HUES48 (cell line): ENCODE results near the gene ZNF92.
"Not testable (repeated sequence)": the region's sequence is repeated elsewhere in the genome, so short reads cannot be mapped to it uniquely, and the experiment has no call there.

Experiments
- H3K27ac ChIP-seq: one replicate; pipeline ENCODE4 v1.7.0; 2013; ENCODE audit warnings: low read depth, low read length, inconsistent platforms
- H3K27me3 ChIP-seq: 2 replicates; pipeline ENCODE4 v1.6.1; 2013; ENCODE audit warnings: mild to moderate bottlenecking, low read length; ENCODE audit not compliant: control insufficient read depth, insufficient read depth
- H3K36me3 ChIP-seq: 2 replicates; pipeline ENCODE4 v1.6.1; 2013; ENCODE audit warnings: low read length; ENCODE audit not compliant: control insufficient read depth, insufficient read depth
- H3K4me1 ChIP-seq: 2 replicates; pipeline ENCODE4 v1.6.1; 2013; ENCODE audit warnings: mild to moderate bottlenecking, low read length; ENCODE audit not compliant: control insufficient read depth, insufficient read depth
- H3K4me3 ChIP-seq: 2 replicates; pipeline ENCODE4 v1.5.1; 2013; ENCODE audit warnings: mild to moderate bottlenecking, low read depth, low read length
- H3K9ac ChIP-seq: 2 replicates; pipeline ENCODE4 v1.6.1; 2013; ENCODE audit warnings: mild to moderate bottlenecking, low read depth, low read length, moderate library complexity
- H3K9me3 ChIP-seq: 2 replicates; pipeline ENCODE4 v1.6.1; 2013; ENCODE audit warnings: low read length; ENCODE audit not compliant: control insufficient read depth, insufficient read depth

Gene ZNF92

DNA sequence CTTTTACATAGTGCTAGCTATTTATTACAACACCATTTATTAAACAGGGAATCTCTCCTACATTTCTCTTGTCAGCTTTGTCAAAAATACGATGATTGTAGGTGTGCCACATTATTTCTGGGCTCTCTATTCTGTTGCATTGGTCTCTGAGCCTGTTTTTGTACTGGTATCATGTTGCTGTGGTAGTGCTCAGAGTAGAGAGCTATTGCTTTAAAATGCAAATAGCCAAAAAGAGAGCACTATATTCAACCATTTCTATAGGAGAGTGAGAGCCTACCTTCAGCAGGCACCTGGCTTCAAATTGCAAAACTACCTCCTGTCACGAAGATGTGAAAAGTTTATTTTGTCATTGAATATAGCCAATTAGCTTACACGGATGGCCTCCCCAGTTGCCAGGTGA lies 8.1 kb downstream of the ZNF92 start:
- H3K27me3 ChIP-seq: no peaks in the 10 kb centered on the region
- no peak overlapping the region for H3K9ac ChIP-seq
- H3K27ac ChIP-seq: no peak overlapping the region
- peaks cover 15% of the 10 kb centered on the region for H3K36me3 ChIP-seq
- peaks cover 19% of the 10 kb centered on the region for H3K4me1 ChIP-seq
- H3K9me3 ChIP-seq: no peaks in the 10 kb centered on the region
- peak overlapping the region; percentile 8; the same call in 1 of the 2 replicates for H3K4me3 ChIP-seq

- H3K36me3 ChIP-seq: peaks cover 13% of the 10 kb centered on the region
- no peaks in the 10 kb centered on the region for H3K27me3 ChIP-seq
- H3K4me3 ChIP-seq: no peak overlapping the region
- no peak overlapping the region for H3K9ac ChIP-seq
- peaks cover 19% of the 10 kb centered on the region for H3K4me1 ChIP-seq
- H3K27ac ChIP-seq: no peak overlapping the region
- no peaks in the 10 kb centered on the region for H3K9me3 ChIP-seq
Observed at GRCh38 chr7:65382452-65382851, 8.8 kb downstream of the ZNF92 start.

DNA sequence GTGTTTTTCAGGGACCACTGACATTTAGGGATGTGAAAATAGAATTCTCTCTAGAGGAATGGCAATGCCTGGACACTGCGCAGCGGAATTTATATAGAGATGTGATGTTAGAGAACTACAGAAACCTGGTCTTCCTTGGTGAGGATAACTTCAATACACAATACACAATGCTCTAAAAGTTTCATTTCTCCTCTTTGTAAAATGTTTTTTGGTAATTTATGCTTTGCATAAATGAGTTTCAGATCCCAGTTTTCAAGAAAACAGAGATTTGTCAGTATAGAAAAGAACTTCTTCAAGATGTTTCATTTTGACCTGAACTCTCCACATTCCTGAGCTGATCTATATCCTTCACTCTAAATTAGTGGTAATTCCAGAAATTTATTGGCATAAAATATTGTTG lies 14.2 kb downstream of the ZNF92 start:
- Histone ChIP-seq H3K27ac (no peak overlapping the region), H3K9ac (no peak overlapping the region), H3K4me1 (peaks cover 3% of the 10 kb centered on the region; the same call in 1 of the 2 replicates), H3K36me3 (peaks cover 50% of the 10 kb centered on the region), H3K4me3 (no peak overlapping the region), H3K9me3 (no peaks in the 10 kb centered on the region), H3K27me3 (no peaks in the 10 kb centered on the region)

- H3K4me1 ChIP-seq: no peaks in the 10 kb centered on the region
- H3K9ac ChIP-seq: no peak overlapping the region
- H3K27ac ChIP-seq: no peak overlapping the region
- H3K9me3 ChIP-seq: no peaks in the 10 kb centered on the region
- H3K27me3 ChIP-seq: no peaks in the 10 kb centered on the region
- no peak overlapping the region for H3K4me3 ChIP-seq
- H3K36me3 ChIP-seq: peaks cover 52% of the 10 kb centered on the region
Observed at GRCh38 chr7:65390588-65390987, 16.9 kb downstream of the ZNF92 start.

- Histone ChIP-seq H3K9ac (no peak overlapping the region), H3K9me3 (peaks cover 22% of the 10 kb centered on the region), H3K27ac (no peak overlapping the region), H3K4me1 (no peaks in the 10 kb centered on the region), H3K4me3 (no peak overlapping the region), H3K36me3 (peaks cover 48% of the 10 kb centered on the region), H3K27me3 (no peaks in the 10 kb centered on the region)
Observed at GRCh38 chr7:65397730-65398142, 24.1 kb downstream of the ZNF92 start.

- not testable (repeated sequence) for H3K4me3 ChIP-seq, H3K27me3 ChIP-seq, H3K9ac ChIP-seq, H3K27ac ChIP-seq, H3K4me1 ChIP-seq
- Histone ChIP-seq H3K9me3 (peaks cover 22% of the 10 kb centered on the region), H3K36me3 (peaks cover 44% of the 10 kb centered on the region)
Observed at GRCh38 chr7:65398671-65399070, 25.0 kb downstream of the ZNF92 start.

- H3K27ac ChIP-seq, H3K4me1 ChIP-seq, H3K4me3 ChIP-seq, H3K27me3 ChIP-seq, H3K9ac ChIP-seq: not testable (repeated sequence)
- Histone ChIP-seq H3K36me3 (peaks cover 44% of the 10 kb centered on the region), H3K9me3 (peaks cover 25% of the 10 kb centered on the region)
Observed at GRCh38 chr7:65399101-65399500, 25.4 kb downstream of the ZNF92 start.

DNA sequence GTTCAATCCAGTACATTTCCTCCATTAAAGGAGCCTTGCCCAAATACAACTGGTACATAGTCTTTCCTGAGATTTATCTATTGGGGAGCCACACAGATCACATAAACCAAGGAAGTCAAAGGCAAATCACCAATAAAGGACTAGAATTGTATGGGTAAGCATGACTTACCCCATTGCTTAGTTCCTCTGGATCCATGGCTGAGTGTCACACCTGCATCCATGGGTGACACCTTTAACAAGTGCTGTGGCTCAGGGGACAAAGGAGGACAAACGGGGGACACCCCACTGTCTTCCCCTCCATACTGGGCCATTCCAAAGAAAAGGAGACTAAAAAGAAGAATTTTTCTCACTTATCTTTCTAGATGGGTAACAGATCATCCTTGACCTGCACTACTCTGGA lies 30.4 kb downstream of the ZNF92 start:
- no peak overlapping the region for H3K27ac ChIP-seq
- H3K4me3 ChIP-seq: no peak overlapping the region
- no peaks in the 10 kb centered on the region for H3K4me1 ChIP-seq
- peaks cover 21% of the 10 kb centered on the region for H3K36me3 ChIP-seq
- H3K9ac ChIP-seq: no peak overlapping the region
- no peaks in the 10 kb centered on the region for H3K27me3 ChIP-seq
- peaks cover 62% of the 10 kb centered on the region for H3K9me3 ChIP-seq

DNA sequence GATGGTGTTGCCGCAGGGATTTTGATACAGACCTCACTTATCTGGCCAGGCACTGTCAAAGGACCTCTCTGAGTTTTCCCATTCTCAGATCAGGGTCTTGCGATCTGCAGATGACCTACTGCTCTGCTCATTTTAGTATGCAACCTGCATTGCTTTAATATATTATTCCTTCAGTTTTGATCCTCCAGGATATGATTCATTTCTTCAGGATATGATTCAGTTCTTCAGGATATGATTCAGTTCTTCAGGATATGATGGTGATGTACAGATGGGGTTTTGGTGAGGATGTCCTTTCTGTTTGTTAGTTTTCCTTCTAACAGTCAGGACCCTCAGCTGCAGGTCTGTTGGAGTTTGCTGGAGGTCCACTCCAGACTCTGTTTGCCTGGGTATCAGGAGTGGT lies 33.1 kb downstream of the ZNF92 start:
- not testable (repeated sequence) for H3K4me1 ChIP-seq, H3K4me3 ChIP-seq, H3K27me3 ChIP-seq, H3K27ac ChIP-seq, H3K9ac ChIP-seq, H3K36me3 ChIP-seq
- peaks cover 63% of the 10 kb centered on the region for H3K9me3 ChIP-seq

- Histone ChIP-seq H3K4me3 (no peak overlapping the region), H3K27ac (no peak overlapping the region), H3K27me3 (no peaks in the 10 kb centered on the region), H3K9me3 (peaks cover 73% of the 10 kb centered on the region), H3K4me1 (no peaks in the 10 kb centered on the region), H3K9ac (no peak overlapping the region), H3K36me3 (no peaks in the 10 kb centered on the region)
Observed at GRCh38 chr7:65409363-65409762, 35.7 kb downstream of the ZNF92 start.

DNA sequence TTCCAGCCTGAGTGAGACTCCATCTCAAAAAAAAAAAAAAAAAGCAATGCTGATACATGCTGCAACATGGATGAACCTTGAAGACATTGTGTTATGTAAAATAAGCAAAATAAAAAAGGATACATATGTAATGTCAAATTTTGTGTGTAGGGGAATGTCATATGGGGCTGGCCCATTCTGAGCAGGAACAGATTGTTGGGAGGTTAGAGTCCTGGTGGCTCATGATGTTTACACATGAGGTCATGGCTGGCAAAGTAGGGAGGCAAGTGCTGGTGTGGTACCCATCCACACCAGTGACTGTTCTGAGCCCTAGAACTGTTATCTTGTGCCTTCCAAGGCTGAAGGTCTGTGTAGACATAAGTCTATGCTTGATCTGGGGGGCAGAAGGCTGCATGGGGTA lies 37.6 kb downstream of the ZNF92 start:
- H3K27me3 ChIP-seq: no peaks in the 10 kb centered on the region
- no peak overlapping the region for H3K27ac ChIP-seq
- H3K4me3 ChIP-seq: no peak overlapping the region
- H3K9me3 ChIP-seq: peaks cover 59% of the 10 kb centered on the region
- H3K36me3 ChIP-seq: no peaks in the 10 kb centered on the region
- no peaks in the 10 kb centered on the region for H3K4me1 ChIP-seq
- H3K9ac ChIP-seq: no peak overlapping the region

DNA sequence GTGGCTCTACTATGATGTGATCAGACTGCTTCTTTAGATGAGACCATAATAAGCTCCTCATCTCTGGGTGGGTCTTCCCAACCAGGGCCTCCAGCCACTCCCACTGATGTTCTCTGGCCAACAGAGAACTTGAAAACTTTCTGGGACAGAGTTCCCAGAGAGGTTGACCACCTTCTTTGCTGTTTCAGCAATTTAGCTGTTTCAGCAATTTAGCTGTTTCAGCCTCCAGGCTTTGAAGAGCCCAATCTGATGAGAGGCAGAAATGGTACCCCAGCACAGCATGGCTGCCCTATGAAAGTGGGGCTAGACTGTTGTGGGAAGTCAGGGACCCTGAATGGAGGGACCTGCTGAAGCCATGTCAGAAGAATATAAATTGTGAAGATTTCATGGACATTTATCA lies 49.0 kb downstream of the ZNF92 start:
- Histone ChIP-seq H3K27ac (no peak overlapping the region), H3K9me3 (peaks cover 47% of the 10 kb centered on the region), H3K4me3 (no peak overlapping the region), H3K4me1 (no peaks in the 10 kb centered on the region), H3K36me3 (no peaks in the 10 kb centered on the region), H3K9ac (no peak overlapping the region), H3K27me3 (no peaks in the 10 kb centered on the region)
